ENCODE results near the gene TMPRSS11A.

GRCh38 chr4:67899096-67899495 is 64.2 kb downstream of the TMPRSS11A start:
- no peak for TF ChIP-seq CTCF (IDR thresholded peaks at IDR 0.05; ENCODE audit: insufficient read depth, low read depth, low read length)
- no peak for TF ChIP-seq EZH2 (IDR thresholded peaks at IDR 0.05; ENCODE audit: insufficient read depth, low read length)

Data from astrocyte (in vitro differentiated cells and primary cell).